CD4-positive, alpha-beta T cell (primary cell): ENCODE data around the gene PKHD1. TPM values are rescaled to one million over a fixed set of nuclear protein-coding genes. Genes with fewer than 3 reads are reported as not detected.

ENCODE experiments used
- ATAC-seq: fragments of 200-7000 bp; cut with Tn5 transposase; one replicate; pipeline ENCODE4 v1.10.0; 2022; ENCODE audit warnings: mild to moderate bottlenecking; ENCODE audit not compliant: poor library complexity
- CTCF ChIA-PET: fragments of 350-600 bp; sonication (Branson Sonifier 250); formaldehyde crosslinking; loops from one replicate; lab custom pipeline; 2021; ENCODE audit warnings: antibody characterized with exemption, inconsistent platforms; lab: Charles Lee
- POLR2A ChIA-PET: fragments of 350-600 bp; sonication (Branson Sonifier 250); formaldehyde crosslinking; loops from one replicate; lab custom pipeline; 2021; ENCODE audit warnings: antibody characterized with exemption, inconsistent platforms; lab: Charles Lee
- DNase-seq, 14 experiments: peaks; one replicate each; pipeline ENCODE4 v3.0.0-alpha.2; 2013 to 2020; ENCODE audit warnings: mixed read lengths in 2 of 14
- H3K27ac ChIP-seq, 2 donors: one replicate each; pipeline versions ENCODE4 v1.5.1 to v1.7.0; 2013; ENCODE audit warnings: low read length in 2 of 2, low read depth in 1 of 2, mild to moderate bottlenecking in 1 of 2
- H3K27me3 ChIP-seq, 2 experiments: 1 replicate in 1 of 2; 2 replicates in 1 of 2; pipeline versions ENCODE4 v1.6.1 to v1.7.0; 2013; ENCODE audit warnings: low read length in 2 of 2, control low read depth in 1 of 2, mild to moderate bottlenecking in 1 of 2, moderate library complexity in 1 of 2; ENCODE audit not compliant: insufficient read depth in 2 of 2, control insufficient read depth in 1 of 2
- H3K36me3 ChIP-seq: one replicate; pipeline ENCODE4 v1.6.1; 2013; ENCODE audit warnings: low read length, control low read depth; ENCODE audit not compliant: insufficient read depth
- H3K4me1 ChIP-seq: one replicate; pipeline ENCODE4 v1.6.1; 2013; ENCODE audit warnings: low read length, control low read depth; ENCODE audit not compliant: insufficient read depth
- H3K4me3 ChIP-seq: one replicate; pipeline ENCODE4 v1.5.1; 2013; ENCODE audit warnings: mild to moderate bottlenecking, low read length, moderate library complexity
- H3K9me3 ChIP-seq, 2 experiments: 1 replicate in 1 of 2; 2 replicates in 1 of 2; pipeline versions ENCODE4 v1.6.1 to v1.7.0; 2013; ENCODE audit warnings: low read length in 2 of 2, mild to moderate bottlenecking in 2 of 2, control low read depth in 1 of 2, moderate library complexity in 1 of 2; ENCODE audit not compliant: control insufficient read depth in 1 of 2, insufficient read depth in 1 of 2
- H3K27ac Mint-ChIP-seq: one replicate; pipeline ENCODE4 v1.8.0; 2020; ENCODE audit warnings: mixed read lengths
- H3K27me3 Mint-ChIP-seq: one replicate; pipeline ENCODE4 v1.8.0; 2021; ENCODE audit warnings: mixed read lengths
- H3K36me3 Mint-ChIP-seq: one replicate; pipeline ENCODE4 v1.8.0; 2021; ENCODE audit warnings: low read depth, mixed read lengths
- H3K4me1 Mint-ChIP-seq: one replicate; pipeline ENCODE4 v1.8.0; 2021; ENCODE audit warnings: low read depth, mixed read lengths
- H3K4me3 Mint-ChIP-seq: one replicate; pipeline ENCODE4 v1.8.0; 2020; ENCODE audit warnings: mild to moderate bottlenecking, mixed read lengths
- H3K9me3 Mint-ChIP-seq: one replicate; pipeline ENCODE4 v1.8.0; 2020; ENCODE audit warnings: mixed read lengths
- intact Hi-C, 2 experiments: fragments of 100-400 bp; cut with DNase I in 1 of 2; cut with micrococcal nuclease in 1 of 2; formaldehyde crosslinking; loops; one replicate each; pipeline versions ENCODE4 v1.15.1 to v1.9.0; 2023 to 2025; cut with DNase I, micrococcal nuclease
- total RNA-seq, 174 experiments: library from RNA in 2 of 174; stranded (reverse) in 2 of 174; gene quantifications; one replicate each; pipeline ENCODE4 v1.2.3 and lab custom pipeline; 2021 to 2026
- TF ChIP-seq, protein P1 (sequence below): fragments of 200-600 bp; IDR thresholded peaks from one replicate; pipeline ENCODE4 v1.8.0; 2022; ENCODE audit warnings: antibody characterized with exemption, mild to moderate bottlenecking

PKHD1 gene
- total RNA-seq, 2 experiments from 2014 or later, result 0.03 TPM; not detected in 1

DNA sequence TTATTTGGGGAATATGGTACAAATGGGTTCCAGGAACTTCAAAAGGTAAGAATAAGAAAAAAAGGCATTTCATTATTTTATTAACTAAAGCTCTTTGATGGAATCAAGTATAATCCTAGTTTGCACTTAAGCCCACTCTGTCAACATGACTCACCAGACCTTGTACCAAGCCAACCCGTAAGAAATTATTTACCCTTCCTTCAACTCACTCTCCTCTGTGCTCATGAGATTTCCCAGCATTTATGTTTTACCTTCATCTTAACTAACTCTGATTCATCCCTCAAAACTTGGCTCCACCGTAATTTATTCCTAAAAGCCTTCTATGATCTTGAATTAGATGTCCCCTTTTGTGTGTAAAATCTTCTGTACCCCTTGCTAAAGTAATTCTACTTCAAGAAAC, 308.7 kb downstream of the PKHD1 start:
- H3K9me3 Mint-ChIP-seq, result no peaks in the 10 kb centered on the region
- no peak for DNase-seq

DNA sequence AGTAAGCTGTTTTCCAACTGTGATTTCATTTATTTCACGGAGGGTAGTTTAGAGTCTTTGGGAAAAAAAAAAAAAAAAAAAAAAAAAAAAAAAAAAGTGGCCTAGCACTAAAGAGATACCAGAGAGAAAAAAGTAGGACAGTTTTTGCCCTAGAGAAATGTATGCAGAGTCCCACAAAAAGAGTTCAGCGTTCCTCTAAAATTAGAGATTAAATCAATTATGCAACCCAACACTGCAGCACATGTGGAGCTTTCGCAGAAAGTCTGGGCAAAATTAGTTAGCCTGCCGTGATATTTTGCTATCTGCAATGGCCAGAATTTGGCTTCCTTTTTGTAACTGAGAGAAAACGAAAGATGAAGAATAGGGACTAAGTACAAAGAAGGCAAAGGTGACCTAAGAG, 309.8 kb downstream of the PKHD1 start:
- Histone ChIP-seq H3K27ac (no peak overlapping the region), H3K4me1 (no peaks in the 10 kb centered on the region), H3K27me3 (no peaks in the 10 kb centered on the region), H3K4me3 (no peak overlapping the region), H3K9me3 (no peaks in the 10 kb centered on the region), H3K36me3 (no peaks in the 10 kb centered on the region)
- H3K36me3 Mint-ChIP-seq, result no peaks in the 10 kb centered on the region
- no peak overlapping the region for H3K27ac Mint-ChIP-seq
- DNase-seq, result no peak
- no peaks in the 10 kb centered on the region for H3K27me3 Mint-ChIP-seq
- intact Hi-C loops, result no loop called here
- no peaks in the 10 kb centered on the region for H3K9me3 Mint-ChIP-seq
- ATAC-seq, result no peak
- CTCF ChIA-PET, result interaction anchor here (0.7 kb wide), 1 partner anchor 38 kb away, joined by 3 read pairs; no protein-coding TSS in a partner anchor
- TF ChIP-seq, protein P1, sequence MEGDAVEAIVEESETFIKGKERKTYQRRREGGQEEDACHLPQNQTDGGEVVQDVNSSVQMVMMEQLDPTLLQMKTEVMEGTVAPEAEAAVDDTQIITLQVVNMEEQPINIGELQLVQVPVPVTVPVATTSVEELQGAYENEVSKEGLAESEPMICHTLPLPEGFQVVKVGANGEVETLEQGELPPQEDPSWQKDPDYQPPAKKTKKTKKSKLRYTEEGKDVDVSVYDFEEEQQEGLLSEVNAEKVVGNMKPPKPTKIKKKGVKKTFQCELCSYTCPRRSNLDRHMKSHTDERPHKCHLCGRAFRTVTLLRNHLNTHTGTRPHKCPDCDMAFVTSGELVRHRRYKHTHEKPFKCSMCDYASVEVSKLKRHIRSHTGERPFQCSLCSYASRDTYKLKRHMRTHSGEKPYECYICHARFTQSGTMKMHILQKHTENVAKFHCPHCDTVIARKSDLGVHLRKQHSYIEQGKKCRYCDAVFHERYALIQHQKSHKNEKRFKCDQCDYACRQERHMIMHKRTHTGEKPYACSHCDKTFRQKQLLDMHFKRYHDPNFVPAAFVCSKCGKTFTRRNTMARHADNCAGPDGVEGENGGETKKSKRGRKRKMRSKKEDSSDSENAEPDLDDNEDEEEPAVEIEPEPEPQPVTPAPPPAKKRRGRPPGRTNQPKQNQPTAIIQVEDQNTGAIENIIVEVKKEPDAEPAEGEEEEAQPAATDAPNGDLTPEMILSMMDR, result no peak
- no peaks in the 10 kb centered on the region for H3K4me1 Mint-ChIP-seq
- no peak overlapping the region for H3K4me3 Mint-ChIP-seq
- POLR2A ChIA-PET, result no interaction called here

More for the DNA sequence above, 308.7 kb downstream of the PKHD1 start:
- ATAC-seq, result no peak
- no peak overlapping the region for H3K27ac ChIP-seq
- H3K27me3 ChIP-seq, result no peaks in the 10 kb centered on the region
- H3K4me3 Mint-ChIP-seq, result no peak overlapping the region
- TF ChIP-seq, protein P1, result no peak
- no peaks in the 10 kb centered on the region for H3K9me3 ChIP-seq
- ChIA-PET CTCF (no interaction called here), POLR2A (no interaction called here)
- intact Hi-C loops, result no loop called here
- H3K4me1 ChIP-seq, result no peaks in the 10 kb centered on the region
- H3K27me3 Mint-ChIP-seq, result no peaks in the 10 kb centered on the region
- H3K36me3 Mint-ChIP-seq, result no peaks in the 10 kb centered on the region
- H3K27ac Mint-ChIP-seq, result no peak overlapping the region
- H3K4me1 Mint-ChIP-seq, result no peaks in the 10 kb centered on the region
- no peak overlapping the region for H3K4me3 ChIP-seq
- no peaks in the 10 kb centered on the region for H3K36me3 ChIP-seq

DNA sequence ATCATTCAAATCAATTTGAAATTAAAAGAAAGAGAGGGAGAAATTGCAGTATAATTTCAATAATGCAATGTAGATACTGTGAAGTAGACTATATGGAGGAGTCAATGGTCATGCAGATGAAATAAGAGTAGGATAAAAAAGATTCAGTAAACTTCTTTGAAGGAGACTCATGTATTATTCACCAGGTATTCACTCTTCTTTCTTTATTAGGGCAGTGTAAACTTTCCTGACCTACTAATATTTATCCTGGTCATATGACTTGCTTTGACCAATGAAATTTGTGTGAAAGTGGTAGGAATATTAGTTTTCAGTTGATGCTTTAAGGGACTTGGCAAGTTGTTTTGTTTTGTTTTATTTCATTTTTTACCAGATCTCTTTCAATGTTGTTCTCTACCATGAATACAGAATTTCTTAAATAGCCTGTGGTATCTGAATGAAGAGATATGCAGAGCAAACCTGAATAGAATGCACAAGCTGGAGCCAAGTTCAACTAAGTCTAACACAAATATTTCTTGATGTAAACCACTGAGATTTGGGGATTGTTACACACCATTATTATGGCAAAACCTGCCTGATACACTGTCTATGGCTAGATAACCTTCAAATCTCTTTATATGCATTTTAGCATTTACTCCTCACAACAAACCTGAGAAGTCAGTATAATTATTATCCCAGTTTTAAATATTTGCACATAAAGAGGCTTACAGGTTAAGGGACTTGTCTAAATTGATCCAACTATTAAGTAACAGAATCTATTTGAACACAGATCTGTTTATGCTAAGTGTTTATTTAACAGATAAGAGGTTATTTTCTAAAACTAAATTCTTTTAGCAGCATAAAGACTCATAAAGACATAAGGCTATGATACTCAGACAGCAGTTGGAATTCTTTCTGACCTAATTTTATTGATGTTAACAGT, 311.2 kb downstream of the PKHD1 start:
- Mint-ChIP-seq H3K4me1 (no peaks in the 10 kb centered on the region), H3K27ac (no peak overlapping the region), H3K4me3 (no peak overlapping the region), H3K27me3 (no peaks in the 10 kb centered on the region), H3K9me3 (no peaks in the 10 kb centered on the region), H3K36me3 (no peaks in the 10 kb centered on the region)
- intact Hi-C loops, result no loop called here
- Histone ChIP-seq H3K27ac (no peak overlapping the region), H3K4me3 (no peak overlapping the region), H3K4me1 (no peaks in the 10 kb centered on the region), H3K9me3 (no peaks in the 10 kb centered on the region), H3K36me3 (no peaks in the 10 kb centered on the region), H3K27me3 (no peaks in the 10 kb centered on the region)
- ATAC-seq, result no peak
- TF ChIP-seq, protein P1, result no peak
- no peak for DNase-seq
- ChIA-PET CTCF (no interaction called here), POLR2A (no interaction called here)
